Activated CD8-positive, alpha-beta T cell treated with anti-CD3 and anti-CD28 coated beads for 36 hours (primary cell): ENCODE data around the gene REC114. TPM values are rescaled to one million over a fixed set of nuclear protein-coding genes. Genes with fewer than 3 reads are reported as not detected.

Experiments used
- ATAC-seq: fragments of 200-7000 bp; cut with Tn5 transposase; one replicate; pipeline ENCODE4 v1.10.0; 2021; ENCODE audit warnings: mild to moderate bottlenecking, moderate library complexity
- CTCF ChIA-PET: fragments of 350-600 bp; sonication (Branson Sonifier 250); formaldehyde crosslinking; loops from one replicate; lab custom pipeline; 2021; ENCODE audit warnings: antibody characterized with exemption; lab: Charles Lee
- POLR2A ChIA-PET: fragments of 350-600 bp; sonication (Branson Sonifier 250); formaldehyde crosslinking; loops from one replicate; lab custom pipeline; 2021; ENCODE audit warnings: antibody characterized with exemption; lab: Charles Lee
- DNase-seq: peaks from one replicate; pipeline ENCODE4 v3.0.0-alpha.2; 2020
- H3K27ac Mint-ChIP-seq: one replicate; pipeline ENCODE4 v1.8.0; 2021; ENCODE audit warnings: mild to moderate bottlenecking, mixed read lengths
- H3K27me3 Mint-ChIP-seq: one replicate; pipeline ENCODE4 v1.8.0; 2021; ENCODE audit warnings: mixed read lengths
- H3K36me3 Mint-ChIP-seq: one replicate; pipeline ENCODE4 v1.8.0; 2021; ENCODE audit warnings: low read depth, mixed read lengths
- H3K4me1 Mint-ChIP-seq: one replicate; pipeline ENCODE4 v1.8.0; 2021; ENCODE audit warnings: low read depth, mixed read lengths
- H3K4me3 Mint-ChIP-seq: one replicate; pipeline ENCODE4 v1.8.0; 2021; ENCODE audit warnings: mild to moderate bottlenecking, moderate library complexity, mixed read lengths
- H3K9me3 Mint-ChIP-seq: one replicate; pipeline ENCODE4 v1.8.0; 2021; ENCODE audit warnings: mixed read lengths
- CTCF ChIP-seq: fragments of 200-600 bp; IDR thresholded peaks from one replicate; pipeline ENCODE4 v1.8.0; 2022; ENCODE audit warnings: antibody characterized with exemption, mild to moderate bottlenecking
- intact Hi-C: fragments of 100-400 bp; cut with micrococcal nuclease; formaldehyde crosslinking; loops from one replicate; pipeline ENCODE4 v1.10.0; 2022
- total RNA-seq, 2 experiments: library from RNA; stranded (reverse); gene quantifications; one replicate each; pipeline ENCODE4 v1.2.3, GENCODE V29; 2021

Gene REC114
- total RNA-seq, 2 experiments from 2014 or later: not detected

GRCh38 chr15:73550190-73550589 is 107.2 kb downstream of the REC114 start:
- POLR2A ChIA-PET: no interaction called here
- CTCF ChIA-PET: interaction anchor here (1.2 to 2.9 kb wide), 4 partner anchors 10 to 155 kb away, joined by 4 to 7 read pairs (median 6); no protein-coding TSS in a partner anchor

GRCh38 chr15:73555080-73555479 is 112.1 kb downstream of the REC114 start:
- peaks cover 6% of the 10 kb centered on the region for H3K36me3 Mint-ChIP-seq
- intact Hi-C loops: no loop called here
- no peaks in the 10 kb centered on the region for H3K9me3 Mint-ChIP-seq
- no peak for DNase-seq
- no peak for TF ChIP-seq CTCF
- ChIA-PET CTCF (no interaction called here), POLR2A (interaction anchor here (0.5 kb wide), 1 partner anchor 57 kb away, joined by 3 read pairs; no protein-coding TSS in a partner anchor)
- H3K4me3 Mint-ChIP-seq: no peak overlapping the region
- ATAC-seq: no peak
- no peaks in the 10 kb centered on the region for H3K27me3 Mint-ChIP-seq
- no peaks in the 10 kb centered on the region for H3K4me1 Mint-ChIP-seq
- peak overlapping the region; percentile 37 for H3K27ac Mint-ChIP-seq

More at GRCh38 chr15:73550190-73550589, 107.2 kb downstream of the REC114 start:
- no peak for TF ChIP-seq CTCF
- no peaks in the 10 kb centered on the region for H3K27me3 Mint-ChIP-seq
- H3K9me3 Mint-ChIP-seq: no peaks in the 10 kb centered on the region
- H3K36me3 Mint-ChIP-seq: no peaks in the 10 kb centered on the region
- no peak for DNase-seq
- intact Hi-C loops: no loop called here
- no peak overlapping the region for H3K27ac Mint-ChIP-seq
- no peak for ATAC-seq
- no peak overlapping the region for H3K4me3 Mint-ChIP-seq
- no peaks in the 10 kb centered on the region for H3K4me1 Mint-ChIP-seq

GRCh38 chr15:73558529-73558928 is 115.6 kb downstream of the REC114 start:
- Mint-ChIP-seq H3K27me3 (no peaks in the 10 kb centered on the region), H3K27ac (no peak overlapping the region), H3K4me3 (no peak overlapping the region), H3K36me3 (peaks cover 6% of the 10 kb centered on the region), H3K9me3 (no peaks in the 10 kb centered on the region), H3K4me1 (no peaks in the 10 kb centered on the region)
- ATAC-seq (no peak), DNase-seq (no peak)
- intact Hi-C loops: no loop called here
- TF ChIP-seq CTCF: no peak
- CTCF ChIA-PET: interaction anchor here (0.5 to 2.4 kb wide), 3 partner anchors 7 to 141 kb away, joined by 3 to 55 read pairs (median 17); partner anchors contain the start of gene NPTN
- POLR2A ChIA-PET: no interaction called here

GRCh38 chr15:73560501-73561117 is 117.6 kb downstream of the REC114 start:
- H3K36me3 Mint-ChIP-seq: peaks cover 10% of the 10 kb centered on the region
- H3K4me1 Mint-ChIP-seq: peaks cover 5% of the 10 kb centered on the region
- no peaks in the 10 kb centered on the region for H3K9me3 Mint-ChIP-seq
- H3K27me3 Mint-ChIP-seq: no peaks in the 10 kb centered on the region
- no peak overlapping the region for H3K4me3 Mint-ChIP-seq
- ATAC-seq: no peak
- H3K27ac Mint-ChIP-seq: no peak overlapping the region
- intact Hi-C loops: loop anchor here (5.0 kb wide), 2 partner anchors 72 to 142 kb away; partner anchors contain the start of gene NPTN
- CTCF ChIA-PET: interaction anchor here (0.7 to 2.4 kb wide), 14 partner anchors 8 to 252 kb away, joined by 3 to 55 read pairs (median 4); partner anchors contain the start of gene NPTN
- peak; percentile 52 for TF ChIP-seq CTCF
- peak; percentile 26 for DNase-seq
- POLR2A ChIA-PET: interaction anchor here (0.7 kb wide), 2 partner anchors 143 to 228 kb away, joined by 3 read pairs; no protein-coding TSS in a partner anchor

GRCh38 chr15:73564255-73564654 is 121.3 kb downstream of the REC114 start:
- Mint-ChIP-seq H3K27ac (no peak overlapping the region), H3K9me3 (no peaks in the 10 kb centered on the region), H3K4me3 (no peak overlapping the region), H3K36me3 (peaks cover 5% of the 10 kb centered on the region), H3K27me3 (no peaks in the 10 kb centered on the region), H3K4me1 (peaks cover 5% of the 10 kb centered on the region)
- intact Hi-C loops: loop anchor here (5.0 kb wide), 2 partner anchors 68 to 138 kb away; partner anchors contain the start of gene NPTN
- ChIA-PET CTCF (interaction anchor here (1.9 kb wide), 1 partner anchor 72 kb away, joined by 15 read pairs; no protein-coding TSS in a partner anchor), POLR2A (no interaction called here)
- ATAC-seq (no peak), DNase-seq (no peak)
- TF ChIP-seq CTCF: no peak
